Subcutaneous adipose tissue (tissue), 4 donors: ENCODE results near the gene PLEKHG4B. TPM values are rescaled to one million over a fixed set of nuclear protein-coding genes. Genes with fewer than 3 reads are reported as not detected.
"Not testable (repeated sequence)": the region's sequence is repeated elsewhere in the genome, so short reads cannot be mapped to it uniquely, and the experiment has no call there.

Source experiments
- total RNA-seq, 4 donors: library from RNA; depleted of rRNA; stranded (reverse); fragments of >200 nt; gene quantifications; one replicate each; pipeline ENCODE4 v1.1.0, GENCODE V29; 2016
- TF ChIP-seq, protein P1 (sequence below): fragments of 450-650 bp; IDR thresholded peaks from one replicate; pipeline ENCODE4 v1.5.1; 2016; ENCODE audit warnings: low read depth, mild to moderate bottlenecking, control low read depth, antibody characterized with exemption, moderate library complexity

Gene PLEKHG4B
- total RNA-seq, 4 donors from 2014 or later = under 0.01 TPM; not detected in 3

DNA sequence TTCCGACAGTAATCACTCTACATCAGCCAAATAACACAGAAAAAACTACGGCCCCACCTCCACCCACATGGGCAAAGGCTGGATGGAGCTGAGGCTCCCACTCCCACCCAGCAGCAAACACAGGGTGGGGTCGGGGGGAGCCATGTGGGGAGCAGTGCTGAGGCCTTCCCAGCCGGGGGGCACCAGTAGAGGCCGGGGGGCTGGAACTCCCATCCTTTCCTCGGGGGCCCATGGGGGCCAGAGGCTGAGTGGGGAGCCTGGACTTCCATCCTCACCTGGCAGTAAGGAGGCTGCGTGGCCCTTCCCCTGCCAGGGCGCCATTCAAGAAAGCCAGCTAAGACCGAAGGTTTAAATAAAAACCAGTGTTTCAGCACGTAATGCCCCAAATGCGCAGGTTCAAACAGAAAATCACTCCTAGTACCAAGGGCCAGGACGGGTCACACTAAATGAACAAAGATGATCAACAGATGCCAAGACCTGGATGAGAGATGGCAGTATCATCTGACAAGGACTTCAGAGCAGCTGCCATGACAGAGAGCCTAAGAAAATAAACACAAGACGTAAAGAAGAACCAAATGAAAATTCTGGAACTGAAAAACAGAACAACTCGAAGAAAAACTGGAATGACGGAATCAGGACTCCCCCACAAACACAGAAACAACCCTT is 116.6 kb downstream of the PLEKHG4B start:
- TF ChIP-seq, protein P1, sequence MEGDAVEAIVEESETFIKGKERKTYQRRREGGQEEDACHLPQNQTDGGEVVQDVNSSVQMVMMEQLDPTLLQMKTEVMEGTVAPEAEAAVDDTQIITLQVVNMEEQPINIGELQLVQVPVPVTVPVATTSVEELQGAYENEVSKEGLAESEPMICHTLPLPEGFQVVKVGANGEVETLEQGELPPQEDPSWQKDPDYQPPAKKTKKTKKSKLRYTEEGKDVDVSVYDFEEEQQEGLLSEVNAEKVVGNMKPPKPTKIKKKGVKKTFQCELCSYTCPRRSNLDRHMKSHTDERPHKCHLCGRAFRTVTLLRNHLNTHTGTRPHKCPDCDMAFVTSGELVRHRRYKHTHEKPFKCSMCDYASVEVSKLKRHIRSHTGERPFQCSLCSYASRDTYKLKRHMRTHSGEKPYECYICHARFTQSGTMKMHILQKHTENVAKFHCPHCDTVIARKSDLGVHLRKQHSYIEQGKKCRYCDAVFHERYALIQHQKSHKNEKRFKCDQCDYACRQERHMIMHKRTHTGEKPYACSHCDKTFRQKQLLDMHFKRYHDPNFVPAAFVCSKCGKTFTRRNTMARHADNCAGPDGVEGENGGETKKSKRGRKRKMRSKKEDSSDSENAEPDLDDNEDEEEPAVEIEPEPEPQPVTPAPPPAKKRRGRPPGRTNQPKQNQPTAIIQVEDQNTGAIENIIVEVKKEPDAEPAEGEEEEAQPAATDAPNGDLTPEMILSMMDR = no peak

DNA sequence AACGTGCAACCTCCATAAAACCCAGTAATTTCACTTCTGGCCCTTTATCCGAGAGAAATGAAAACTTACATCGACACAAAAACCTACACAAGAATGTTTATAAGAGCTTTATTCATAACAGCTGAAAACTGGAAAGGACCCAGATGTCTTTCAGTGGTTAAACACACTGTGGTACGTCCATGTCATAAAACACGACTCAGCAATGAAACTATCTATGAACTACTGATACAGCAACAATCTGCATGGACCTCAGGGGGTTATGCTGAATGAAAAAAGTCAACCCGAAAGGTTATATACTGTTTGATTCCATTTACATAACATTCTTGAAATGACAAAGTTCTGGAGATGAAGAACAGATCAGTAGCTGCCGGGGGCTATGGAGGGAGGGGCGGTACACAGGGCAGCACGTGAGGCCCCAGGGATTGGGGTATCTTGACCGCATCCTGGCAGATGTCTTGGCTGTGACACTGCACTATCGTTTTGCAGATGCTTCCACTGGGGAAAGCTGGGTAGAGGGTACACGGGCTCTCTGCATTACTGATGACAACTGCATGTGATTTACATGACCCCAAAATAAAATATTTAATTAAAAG is 121.9 kb downstream of the PLEKHG4B start:
- TF ChIP-seq, protein P1 = no peak

DNA sequence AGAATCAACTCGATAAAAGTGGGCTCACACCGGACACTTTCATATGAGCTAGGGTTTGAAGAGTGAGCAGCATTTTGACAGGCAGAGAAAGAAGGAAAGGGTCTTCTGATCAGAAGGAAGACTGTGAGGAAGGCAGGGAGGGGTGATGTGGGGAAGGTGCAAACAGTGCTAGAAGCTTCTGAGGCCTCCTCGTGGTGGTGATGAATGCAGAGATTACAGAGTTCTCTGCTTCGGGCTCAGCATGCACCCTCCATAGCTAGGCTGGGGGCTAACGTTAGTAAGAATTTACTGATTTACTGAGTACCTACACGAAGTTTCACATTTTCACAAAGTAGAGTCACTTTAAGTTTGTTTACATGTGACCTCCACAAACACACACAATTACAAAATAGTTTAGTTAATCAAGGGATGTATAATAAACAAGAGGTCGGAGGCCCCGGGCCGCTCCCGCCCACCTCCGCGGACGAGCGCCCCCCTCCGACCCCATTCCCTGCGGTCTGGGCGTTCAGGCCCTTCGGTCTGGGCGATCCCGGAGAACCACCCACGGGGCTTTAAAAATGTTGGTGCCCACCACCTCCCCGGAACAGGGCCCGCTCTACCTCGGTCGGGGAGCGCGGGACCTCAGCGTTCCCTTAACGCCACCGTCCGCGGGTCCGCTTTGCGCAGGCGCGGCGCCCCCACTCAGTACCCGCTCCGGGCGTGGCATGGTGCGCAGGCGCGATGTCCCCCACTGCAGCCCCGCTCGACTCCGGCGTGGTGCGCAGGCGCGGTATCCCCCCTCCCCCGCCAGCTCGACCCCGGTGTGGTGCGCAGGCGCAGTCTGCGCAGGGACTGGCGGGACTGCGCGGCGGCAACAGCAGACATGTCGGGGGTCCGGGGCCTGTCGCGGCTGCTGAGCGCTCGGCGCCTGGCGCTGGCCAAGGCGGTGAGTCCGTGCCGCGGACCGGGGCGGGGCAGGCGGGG is 125.8 kb downstream of the PLEKHG4B start, which contains the start of the genes CCDC127 and SDHA:
CCDC127 (minus strand) TSS at position 660 of the 963 bp plus-strand sequence. CDS start 1,304 bp downstream, outside the sequence.
SDHA (plus strand) TSS at position 827 of the 963 bp plus-strand sequence; CDS start at position 863, 36 bp downstream.
- TF ChIP-seq, protein P1 = not testable (repeated sequence)

DNA sequence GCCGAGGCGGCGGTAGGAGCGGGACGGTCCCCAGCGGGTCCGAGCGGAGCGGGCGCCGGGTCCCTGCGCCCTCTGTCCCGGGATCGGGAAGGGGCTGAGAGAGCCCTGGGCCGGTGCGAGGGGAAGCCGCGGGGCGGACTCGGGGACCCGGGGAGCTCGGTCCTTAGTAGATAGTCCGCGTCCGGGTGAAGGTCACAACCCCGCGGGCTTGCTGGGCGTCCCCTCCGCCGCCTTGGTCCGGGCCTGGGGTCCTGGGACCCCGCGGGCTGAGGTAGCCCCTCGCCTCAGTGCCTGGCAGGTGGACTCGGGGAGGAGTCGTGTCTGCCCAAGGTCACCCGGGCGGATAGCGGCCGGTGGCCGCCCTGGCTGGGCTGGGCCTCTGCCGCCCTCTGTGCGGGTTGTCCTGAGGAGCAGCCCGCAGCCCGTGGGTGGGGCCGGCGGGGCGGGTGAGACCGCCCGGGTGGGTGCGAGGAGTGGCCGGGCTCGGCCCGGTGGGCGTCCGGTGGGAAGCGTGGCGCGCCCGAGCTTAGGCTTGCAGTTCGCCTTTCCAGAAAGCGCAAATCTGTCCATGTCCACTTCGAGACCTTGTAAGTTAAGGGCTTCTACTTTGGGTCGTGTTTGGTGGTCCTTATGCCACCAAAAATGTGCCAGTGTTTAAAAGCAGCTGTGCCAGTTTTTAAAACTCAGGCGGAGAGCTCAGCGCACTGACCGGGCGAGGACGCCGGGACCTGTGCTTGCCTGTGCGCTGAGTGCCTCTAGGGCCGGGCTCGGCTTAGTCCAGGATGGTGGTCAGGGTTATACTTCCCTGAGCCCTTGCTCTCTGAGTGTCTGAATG is 126.7 kb downstream of the PLEKHG4B start:
- TF ChIP-seq, protein P1 = no peak

DNA sequence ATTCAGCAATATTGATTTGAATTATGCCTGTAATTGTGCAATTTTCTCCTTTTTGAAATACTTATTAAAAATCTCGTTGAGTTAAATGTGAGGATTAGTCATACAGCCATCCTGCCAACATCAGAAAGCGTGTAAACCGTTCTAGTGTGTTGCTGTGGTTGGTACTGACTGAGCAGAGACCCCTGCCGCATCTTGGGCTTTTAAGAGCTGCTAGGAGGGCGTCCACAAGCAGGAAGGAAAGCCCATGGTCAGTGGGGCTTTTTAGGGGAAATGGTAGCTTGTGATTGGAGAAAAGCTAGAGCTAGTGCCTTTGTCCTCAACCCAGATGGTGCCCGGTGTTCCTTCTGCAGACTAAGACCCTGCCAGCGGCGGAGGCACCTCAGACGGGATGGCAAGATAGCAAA is 127.5 kb downstream of the PLEKHG4B start:
- TF ChIP-seq, protein P1 = no peak

DNA sequence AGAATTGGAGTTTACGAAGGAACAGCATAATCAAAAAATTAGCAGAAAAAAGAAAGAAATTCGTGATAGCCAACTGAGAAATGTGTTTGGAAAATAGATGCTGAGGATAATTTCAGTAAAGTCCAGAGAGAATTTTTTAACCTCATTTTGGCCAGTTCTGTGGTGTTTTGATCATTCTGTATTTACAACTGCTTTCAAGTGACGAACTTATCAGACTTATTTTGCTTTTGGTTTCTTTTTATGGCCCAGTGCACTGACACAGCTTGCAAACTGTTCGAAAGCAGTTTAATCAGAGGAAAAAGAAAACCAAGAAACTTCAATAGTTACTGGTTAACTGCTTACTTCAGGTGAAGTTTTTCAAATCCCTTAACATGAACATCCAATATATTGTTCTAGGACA is 128.0 kb downstream of the PLEKHG4B start:
- TF ChIP-seq, protein P1 = no peak
